ENCODE measurements around the gene EIF2AK2.

Gene EIF2AK2

GRCh38 chr2:37171624-37171950, 14.8 kb upstream of the EIF2AK2 start:
- no peak for DNase-seq (ENCODE audit: low read depth in 2 of 2)

- DNase-seq (ENCODE audit: low read depth in 2 of 2): no peak
These were observed 11.6 kb upstream of the EIF2AK2 start for GRCh38 chr2:37168217-37168981.

DNA sequence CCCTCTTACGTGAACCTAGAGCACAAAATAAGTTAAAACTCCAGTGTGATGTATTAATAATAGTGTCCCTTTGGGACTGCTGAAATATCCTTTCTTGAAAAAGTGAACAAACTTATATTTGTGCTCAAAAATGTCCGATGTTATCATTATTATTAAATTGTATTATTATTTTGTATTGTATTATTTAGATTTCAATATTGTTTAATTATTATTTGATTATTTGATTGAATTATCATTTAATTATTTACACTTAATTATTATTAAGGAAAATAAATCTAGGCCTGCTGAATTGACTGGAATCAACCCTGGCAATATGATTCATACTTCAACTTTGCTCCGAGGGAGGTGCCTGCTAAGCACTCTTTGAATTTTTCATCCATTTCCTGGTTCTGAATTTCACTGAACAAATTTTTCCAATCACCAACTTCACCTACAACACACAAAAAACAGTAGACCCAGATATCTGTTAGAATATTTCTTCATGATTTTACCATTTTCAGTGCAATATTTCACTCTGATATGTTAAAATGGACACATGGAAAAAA, 10.9 kb upstream of the EIF2AK2 start:
- DNase-seq (ENCODE audit: low read depth in 2 of 2): no peak

GRCh38 chr2:37164757-37165156, 8.0 kb upstream of the EIF2AK2 start:
- DNase-seq (ENCODE audit: low read depth in 2 of 2): no peak

DNA sequence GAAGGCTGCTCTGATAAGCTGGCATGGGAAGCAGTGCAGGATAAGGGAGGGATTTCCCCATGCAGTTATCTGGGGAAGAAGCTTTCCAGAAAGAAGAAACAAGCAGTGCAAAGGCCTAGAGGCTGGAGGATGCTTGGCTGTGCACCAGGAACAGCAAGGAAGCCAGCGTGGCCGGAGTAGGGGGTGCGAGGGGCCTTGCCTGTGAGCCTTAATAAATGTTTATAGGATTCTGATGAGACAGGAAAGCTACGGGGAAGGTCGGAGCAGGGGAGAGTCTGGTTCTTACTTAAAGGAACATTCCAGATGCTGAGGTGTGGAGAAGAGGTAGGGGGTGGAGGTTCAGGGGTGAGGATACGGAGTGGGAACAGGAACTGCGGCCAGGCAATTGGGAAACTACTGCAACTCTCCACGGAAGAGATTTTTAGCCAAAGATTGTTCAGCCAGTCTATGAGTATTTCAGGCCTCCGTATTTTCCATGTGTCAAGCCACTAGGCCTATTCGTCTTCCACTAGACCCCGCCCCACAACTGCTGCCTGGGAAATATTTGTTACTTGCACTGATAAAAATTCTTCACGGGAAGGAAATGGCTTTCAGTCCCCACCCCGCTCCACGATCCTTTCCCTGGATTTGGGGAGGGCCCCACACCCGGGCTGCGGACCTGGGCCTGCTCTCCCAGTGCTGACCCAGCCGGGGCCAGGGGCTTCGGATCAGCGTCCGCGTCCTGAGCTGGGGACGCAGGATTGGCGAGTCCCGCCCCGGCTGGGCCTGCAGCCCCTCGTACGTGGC, 516 bp downstream of the EIF2AK2 start:
- peak in 1 of 2 donors; percentile 4 for DNase-seq (ENCODE audit: low read depth in 2 of 2)

DNA sequence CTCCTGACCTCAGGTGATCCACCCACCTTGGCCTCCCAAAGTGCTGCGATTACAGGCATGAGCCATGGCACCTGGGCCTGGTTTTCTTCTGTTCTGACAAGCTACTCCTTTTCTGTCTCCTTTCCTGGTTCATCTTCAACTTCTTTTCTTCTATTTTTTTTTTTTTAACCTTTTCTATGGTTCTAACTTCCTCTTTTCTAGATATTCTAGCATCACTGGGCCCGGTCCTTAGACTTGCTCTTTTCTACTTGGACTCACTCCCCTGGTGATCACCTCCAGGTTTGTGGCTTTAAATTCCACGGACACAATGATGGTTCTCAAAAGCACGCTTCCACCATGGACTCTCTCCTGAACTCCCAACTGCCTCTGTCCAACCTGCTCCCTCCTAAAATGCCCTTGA, 2.0 kb downstream of the EIF2AK2 start:
- DNase-seq (ENCODE audit: low read depth in 2 of 2): no peak

- DNase-seq (ENCODE audit: low read depth in 2 of 2): no peak
These were observed 3.6 kb downstream of the EIF2AK2 start for GRCh38 chr2:37153224-37153623.

DNA sequence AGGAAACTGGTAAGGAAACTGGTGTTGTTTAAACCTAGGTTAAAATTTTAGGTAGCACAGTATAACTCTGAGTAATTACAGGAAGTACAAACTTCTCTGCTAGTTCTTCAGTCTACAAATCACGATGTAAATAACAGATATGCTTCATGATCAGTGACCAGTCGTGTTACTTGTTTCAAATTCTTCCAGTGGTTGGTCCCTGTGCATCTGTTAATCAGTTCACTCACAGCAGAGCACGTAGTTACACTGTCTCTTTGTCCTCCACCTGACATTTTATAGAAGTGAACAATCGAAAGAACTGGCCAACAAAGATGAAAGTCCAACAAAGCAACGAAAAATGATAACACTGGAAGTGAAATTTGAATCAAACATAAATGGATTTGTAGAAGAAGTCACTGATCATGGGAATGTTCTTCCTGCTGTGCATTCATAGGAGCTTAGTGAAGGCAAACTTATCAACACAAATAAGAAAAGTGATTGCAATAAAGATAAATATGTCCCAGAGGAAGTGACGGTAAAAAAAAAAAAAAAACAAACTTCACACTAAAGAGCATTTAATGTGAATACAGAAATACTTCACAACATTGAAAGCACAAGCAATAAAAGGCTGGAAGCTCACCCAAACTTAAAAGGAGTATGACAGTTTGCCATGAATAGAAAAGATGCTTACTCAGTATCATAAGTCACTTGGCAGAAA, 7.0 kb downstream of the EIF2AK2 start:
- DNase-seq (ENCODE audit: low read depth in 2 of 2): no peak

- DNase-seq (ENCODE audit: low read depth in 2 of 2): no peak
These were observed 8.5 kb downstream of the EIF2AK2 start for GRCh38 chr2:37148325-37148724.

- no peak for DNase-seq (ENCODE audit: low read depth in 2 of 2)
These were observed 10.7 kb downstream of the EIF2AK2 start for GRCh38 chr2:37146062-37146461.

DNA sequence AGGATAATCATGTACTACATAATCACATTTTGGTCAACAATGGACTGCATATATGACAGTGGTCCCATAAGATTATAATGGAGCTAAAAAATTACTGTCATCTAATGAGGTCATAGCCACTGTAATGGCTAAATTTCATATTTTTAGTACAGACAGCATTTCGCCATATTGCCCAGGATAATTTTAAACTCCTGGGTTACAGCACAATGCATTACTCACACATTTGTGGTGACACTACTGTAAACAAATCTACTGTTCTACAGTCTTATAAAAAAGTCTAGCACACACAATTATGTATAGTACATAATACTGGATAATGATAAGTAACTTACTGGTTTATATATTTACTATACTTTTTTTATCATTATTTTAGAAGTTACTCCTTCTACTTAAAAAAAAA, 12.8 kb downstream of the EIF2AK2 start:
- DNase-seq (ENCODE audit: low read depth in 2 of 2): no peak

DNA sequence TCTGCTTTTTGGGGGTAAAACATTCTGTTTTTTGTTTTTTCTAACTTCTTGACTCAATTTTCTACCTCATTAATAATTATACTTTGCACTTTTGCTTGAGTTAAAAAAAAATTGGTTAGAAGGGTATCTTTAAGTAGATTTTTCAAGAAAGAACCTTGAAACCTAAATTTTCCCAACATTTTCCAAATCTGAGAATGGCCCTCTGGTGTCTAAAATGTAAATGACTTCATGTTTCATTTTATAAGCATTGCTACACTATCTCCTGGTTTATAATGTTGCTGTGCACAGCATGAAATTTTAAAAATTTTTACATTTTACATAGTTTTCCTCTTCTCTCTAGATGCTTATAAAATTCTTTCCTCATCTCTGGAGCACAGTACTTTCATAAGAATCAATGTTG, 14.2 kb downstream of the EIF2AK2 start:
- no peak for DNase-seq (ENCODE audit: low read depth in 2 of 2)

DNA sequence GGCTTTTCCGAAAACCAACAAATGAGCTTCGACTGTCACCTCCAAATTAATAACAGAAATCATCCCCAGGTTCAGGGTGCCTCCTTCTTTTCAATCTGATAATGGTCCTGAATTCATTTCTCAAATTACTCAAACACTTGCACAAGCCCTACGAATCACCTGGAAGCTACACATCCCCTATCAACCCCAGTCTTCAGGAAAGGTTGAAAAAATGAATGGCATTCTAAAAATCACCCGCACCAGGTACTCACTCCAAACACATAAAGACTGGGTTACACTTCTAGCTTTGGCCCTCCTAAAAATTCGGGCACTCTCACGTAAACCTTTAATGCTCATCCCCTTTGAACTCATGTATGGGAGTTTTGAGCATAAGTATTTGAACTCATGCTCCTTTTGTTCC, 23.9 kb downstream of the EIF2AK2 start:
- no peak for DNase-seq (ENCODE audit: low read depth in 2 of 2)

DNA sequence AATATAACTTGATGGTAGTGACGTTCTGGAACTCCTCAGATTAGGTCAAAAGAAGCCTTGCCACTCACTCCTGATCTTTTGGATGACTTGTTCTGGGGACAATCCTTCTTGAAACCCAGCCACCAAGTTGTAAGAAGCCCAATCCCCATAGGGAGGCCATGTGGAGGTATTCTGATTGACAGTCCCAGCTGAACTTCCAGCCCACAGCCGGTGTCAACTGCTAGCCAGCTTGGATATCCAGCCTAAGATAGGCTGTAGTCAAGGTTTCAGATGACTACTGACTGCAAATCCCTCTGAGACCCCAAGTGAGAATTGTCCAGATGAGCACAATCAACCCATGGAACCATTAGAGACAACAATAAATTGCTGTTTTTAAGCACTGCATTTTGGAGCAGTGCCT, 31.4 kb downstream of the EIF2AK2 start:
- no peak for DNase-seq (ENCODE audit: low read depth in 2 of 2)

GRCh38 chr2:37119157-37119556, 37.6 kb downstream of the EIF2AK2 start:
- DNase-seq (ENCODE audit: low read depth in 2 of 2): no peak

GRCh38 chr2:37117566-37117965, 39.2 kb downstream of the EIF2AK2 start:
- no peak for DNase-seq (ENCODE audit: low read depth in 2 of 2)

DNA sequence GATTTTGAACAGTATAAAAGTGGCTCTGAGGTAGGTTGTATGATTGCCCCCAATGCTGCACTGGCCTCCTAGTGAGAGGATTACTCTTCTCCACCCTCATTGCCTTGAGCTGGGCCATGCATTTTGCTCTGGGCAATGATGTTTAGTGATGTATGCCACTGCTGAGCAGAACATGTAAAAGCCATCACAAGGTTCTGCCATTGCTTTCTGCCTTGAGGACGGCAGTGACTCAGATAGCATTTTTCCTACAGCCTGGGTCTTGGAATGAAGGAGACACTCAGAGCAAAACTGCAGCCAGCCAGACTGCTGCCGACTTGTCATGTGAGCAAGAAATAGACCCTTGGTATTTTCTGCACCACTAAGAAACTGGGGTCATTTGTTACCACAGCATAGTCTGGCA, 44.8 kb downstream of the EIF2AK2 start:
- no peak for DNase-seq (ENCODE audit: low read depth in 2 of 2)

DNA sequence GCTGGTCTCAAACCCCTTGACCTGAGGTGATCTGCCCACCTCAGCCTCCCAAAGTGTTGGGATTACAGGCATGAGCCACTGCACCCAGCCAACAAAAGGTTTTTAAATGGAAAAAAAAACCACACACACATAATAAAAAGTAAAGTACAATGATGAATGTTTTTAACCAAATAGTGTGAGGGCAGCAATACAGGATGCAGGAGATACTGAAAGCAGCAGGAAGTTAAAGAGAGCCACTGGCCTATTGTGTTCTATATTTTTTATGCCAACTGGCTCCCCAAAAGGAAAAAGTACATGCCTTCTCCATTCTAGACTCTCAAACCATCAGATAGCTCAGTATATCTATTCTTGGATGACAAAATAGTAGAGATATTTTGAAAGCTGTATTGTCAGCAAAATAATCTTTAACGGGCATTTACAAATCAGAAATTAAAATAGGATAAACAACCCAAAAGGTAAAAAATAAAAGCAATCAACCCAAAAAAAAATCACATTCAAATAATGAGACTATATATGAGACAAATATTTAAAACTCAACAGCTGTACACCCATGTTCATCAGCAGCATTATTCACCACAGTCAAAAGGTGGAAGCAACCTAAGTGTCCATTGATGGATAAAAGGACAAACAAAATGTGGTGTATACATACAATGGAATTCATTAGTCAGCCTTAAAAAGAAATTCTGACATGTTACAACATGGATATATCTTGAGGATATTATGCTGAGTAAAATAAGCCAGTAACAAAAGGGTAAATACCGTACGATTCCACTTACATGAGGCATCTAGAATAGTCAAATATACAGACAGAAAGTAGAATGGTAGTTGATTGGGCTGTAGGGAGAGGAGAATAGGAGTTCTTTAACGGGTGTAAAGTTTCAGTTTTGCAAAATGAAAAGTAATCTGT, 46.2 kb downstream of the EIF2AK2 start:
- no peak for DNase-seq (ENCODE audit: low read depth in 2 of 2)

- DNase-seq (ENCODE audit: low read depth in 2 of 2): no peak
These were observed 47.3 kb downstream of the EIF2AK2 start for GRCh38 chr2:37109523-37109922.

GRCh38 chr2:37105150-37105549, 51.6 kb downstream of the EIF2AK2 start:
- DNase-seq (ENCODE audit: low read depth in 2 of 2): no peak

DNA sequence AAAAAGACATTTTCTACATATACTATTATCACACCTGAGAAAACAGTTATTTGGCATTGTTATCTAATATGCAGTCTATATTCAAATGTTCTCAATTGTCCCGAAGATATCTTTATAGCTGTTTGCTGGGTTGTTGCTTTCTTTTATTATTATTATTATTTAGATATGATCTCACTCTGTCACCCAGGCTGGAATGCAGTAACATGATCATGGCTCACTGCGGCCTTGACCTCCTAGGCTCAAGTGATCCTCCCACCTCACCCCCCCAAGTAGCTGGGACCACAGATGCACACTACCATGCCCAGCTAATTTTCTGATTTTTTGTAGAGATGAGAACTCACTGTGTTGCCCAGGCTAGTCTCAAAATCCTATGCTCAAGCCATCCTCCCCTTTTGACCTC, 52.6 kb downstream of the EIF2AK2 start:
- no peak for DNase-seq (ENCODE audit: low read depth in 2 of 2)

DNA sequence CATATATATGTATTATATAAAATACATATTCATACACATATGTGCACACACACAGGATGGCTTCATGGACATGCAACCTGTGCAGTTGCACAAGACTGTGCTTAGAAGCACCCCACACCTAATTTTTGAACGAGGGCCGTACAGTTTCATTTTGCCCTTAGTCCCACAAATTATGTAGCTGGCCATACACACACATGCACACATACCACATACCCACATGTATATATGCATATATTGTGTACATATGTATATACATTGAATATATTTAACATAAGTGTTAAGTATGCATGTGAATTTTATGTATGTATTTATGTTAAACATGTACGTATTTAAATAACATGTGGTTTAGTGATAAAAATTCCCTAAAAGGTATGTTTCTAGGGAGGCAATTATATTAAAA, 54.2 kb downstream of the EIF2AK2 start:
- DNase-seq (ENCODE audit: low read depth in 2 of 2): no peak

All from stimulated activated CD4-positive, alpha-beta T cell treated with anti-CD3 and anti-CD28 coated beads, Interleukin-1b, Interleukin-23, amount 100 ng/mL, for 1 hour (primary cell).